Measurements from ENCODE around the gene N4BP2L2. TPM values are rescaled to one million over a fixed set of nuclear protein-coding genes. Genes with fewer than 3 reads are reported as not detected.

N4BP2L2 gene
- total RNA-seq, 1 donor from 2014 or later = 98.7 TPM

DNA sequence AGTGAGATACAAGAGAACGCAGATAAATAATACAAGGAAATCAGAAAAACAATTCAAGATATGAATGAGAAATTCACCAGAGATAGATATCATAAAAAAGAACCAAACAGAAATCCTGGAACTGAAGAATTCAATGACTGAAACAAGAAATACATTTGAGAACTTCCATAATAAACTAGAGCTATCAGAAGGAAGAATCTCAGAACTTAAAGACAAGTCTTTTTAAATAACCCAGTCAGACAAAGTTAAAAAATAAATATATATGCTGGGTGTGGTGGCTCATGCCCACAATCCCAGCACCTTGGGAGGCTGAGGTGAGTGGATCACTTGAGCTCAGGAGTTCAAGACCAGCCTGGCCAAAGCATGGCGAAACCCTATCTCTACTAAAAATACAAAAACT, 82.0 kb downstream of the N4BP2L2 start:
- DNase-seq = no peak

DNA sequence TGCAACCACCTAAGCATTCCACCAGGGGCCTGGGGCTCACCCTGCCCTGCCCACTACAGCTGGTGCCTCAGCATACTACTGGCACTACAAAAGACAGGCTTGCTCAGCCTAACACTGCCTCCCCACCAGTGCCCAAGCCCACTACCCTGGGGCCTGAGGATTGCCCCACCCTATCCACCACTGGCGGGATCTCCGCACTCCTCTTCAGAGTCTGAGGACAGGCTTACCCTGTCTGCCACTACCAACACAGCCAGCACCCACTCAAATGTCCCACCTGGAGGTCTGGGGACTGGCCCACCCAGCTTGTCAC, 83.0 kb downstream of the N4BP2L2 start:
- DNase-seq = no peak

DNA sequence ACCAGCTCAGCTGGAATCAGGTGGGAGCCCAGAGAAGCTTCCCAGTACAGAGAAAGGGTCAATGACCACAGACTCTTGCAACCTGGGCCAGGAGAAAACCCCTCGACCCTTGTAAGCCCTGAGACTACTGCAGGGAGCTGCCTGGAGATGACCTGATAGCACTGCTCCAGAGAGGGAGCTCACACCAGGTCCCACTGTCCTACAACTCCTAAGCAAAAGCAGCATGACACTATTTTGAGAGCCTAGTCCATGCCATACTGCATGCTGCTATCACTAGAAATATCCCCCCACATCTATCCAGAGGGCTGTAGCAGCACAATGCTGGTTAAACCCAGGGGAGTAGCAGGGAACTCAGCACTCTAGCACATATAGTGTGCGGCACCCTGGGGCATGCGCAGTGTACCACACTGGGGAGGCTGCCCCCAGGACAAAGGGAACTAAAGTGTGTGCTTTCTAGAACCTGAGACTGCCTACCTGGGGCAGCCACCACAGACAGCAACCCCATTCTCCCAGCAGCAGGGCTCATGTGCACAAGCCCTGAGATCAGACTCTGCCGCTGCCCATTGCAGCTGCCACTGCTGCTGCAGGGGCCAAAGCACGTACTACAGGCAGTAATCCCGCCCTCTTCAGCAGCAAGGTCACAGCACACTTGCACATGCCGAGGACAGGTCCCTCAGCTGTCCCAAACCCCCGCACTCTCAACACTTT, 83.6 kb downstream of the N4BP2L2 start:
- no peak for DNase-seq

DNA sequence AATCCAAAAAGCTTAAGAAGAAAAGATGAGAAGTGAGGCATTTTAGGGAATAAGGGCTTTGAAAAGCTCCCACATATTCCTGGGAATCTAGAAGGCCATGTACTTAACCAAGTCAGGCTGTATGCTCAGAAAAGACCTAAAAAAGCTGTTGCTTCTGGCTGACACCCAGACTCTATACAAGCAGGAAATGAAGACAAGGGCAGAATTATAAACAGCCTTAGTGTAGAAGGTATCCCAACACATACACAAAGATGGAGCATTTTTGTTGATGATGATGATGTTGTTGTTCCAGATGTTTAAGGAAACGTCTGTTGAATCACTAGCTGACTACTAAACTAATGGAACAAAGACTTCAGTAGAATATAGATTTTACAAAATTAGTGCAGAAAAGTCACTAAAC, 84.6 kb downstream of the N4BP2L2 start:
- DNase-seq = peak; percentile 25

DNA sequence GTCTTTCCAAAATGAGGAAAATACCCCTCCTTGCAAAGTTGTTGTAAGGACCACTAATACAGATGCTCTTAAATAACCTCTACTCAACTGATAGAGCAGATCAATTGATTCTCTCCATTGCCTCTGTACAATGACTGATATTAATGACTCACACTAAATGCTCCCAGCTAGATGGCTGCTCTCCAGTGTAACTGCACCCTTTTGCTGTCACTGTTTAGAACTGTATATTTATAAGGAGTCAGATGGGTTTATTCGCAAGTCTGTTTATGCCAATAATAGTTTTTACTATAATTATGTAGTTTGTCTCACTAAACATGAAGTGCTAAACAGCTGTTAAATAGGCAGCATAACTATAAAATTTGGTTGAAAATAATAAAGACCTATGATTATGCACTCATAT, 89.6 kb downstream of the N4BP2L2 start:
- DNase-seq = no peak

DNA sequence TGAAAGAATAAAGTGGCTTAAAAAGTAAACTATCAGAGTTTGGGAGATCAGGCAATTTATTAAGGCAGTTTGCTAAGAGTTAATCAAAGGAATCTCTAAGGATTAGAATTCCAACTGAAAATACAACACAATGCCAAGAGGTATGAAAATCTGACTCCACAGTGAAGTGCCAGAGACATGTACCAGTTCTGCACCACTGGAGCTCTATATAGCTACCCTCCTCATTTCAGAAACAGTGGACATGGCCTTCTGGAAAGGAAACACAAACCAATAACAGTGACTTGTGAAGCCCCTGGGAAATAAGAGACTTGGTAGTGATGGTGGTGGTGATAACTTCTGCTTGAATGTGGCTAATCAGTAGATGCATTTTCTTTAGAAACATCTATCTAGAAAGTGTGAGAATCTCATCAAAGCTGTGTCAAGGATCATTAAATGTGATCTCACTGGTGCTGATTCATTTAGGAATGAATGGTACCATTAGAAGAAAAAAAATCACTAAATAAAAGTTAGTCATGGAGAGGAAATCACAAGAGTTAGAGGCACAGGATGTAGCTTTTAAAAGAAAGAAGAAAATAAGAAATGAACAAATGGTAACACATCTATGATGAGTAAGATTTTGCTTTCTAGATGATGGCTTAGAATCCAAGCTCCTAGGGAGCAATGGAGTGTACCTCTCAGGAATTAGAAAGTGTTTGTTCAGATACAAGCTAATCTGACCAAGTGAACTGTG, 90.5 kb downstream of the N4BP2L2 start:
- no peak for DNase-seq

DNA sequence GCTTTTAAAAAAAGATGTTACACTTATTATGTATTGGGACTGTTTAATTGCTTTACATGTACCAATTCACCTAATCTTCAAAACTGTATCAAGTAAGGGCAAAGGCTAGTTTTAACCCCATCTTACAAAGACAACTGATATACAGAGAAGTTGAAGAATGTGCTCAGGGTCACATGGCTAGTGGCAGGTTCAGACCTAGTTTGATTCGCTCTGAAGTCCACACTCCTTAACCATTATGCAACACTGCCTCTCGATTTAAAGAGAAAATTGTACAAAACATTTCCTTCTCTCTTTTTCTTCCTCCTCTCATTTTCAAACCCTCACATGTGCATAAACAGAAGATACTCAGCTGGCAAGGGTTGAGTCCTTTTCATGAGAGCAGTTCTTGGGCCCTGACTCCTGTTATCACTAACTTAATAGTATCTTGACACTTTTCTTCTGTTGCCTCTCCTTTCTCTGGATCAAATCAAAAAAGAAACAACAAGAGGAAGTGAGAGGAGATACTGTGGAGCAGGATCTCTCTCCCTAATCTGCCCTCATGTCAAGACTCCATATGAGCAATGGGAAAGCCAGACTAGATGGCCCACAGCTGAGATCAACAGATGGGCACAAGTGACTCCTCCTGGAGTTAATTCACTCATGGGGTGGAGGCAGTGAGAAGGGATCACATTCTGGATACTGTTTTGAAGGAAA, 91.7 kb downstream of the N4BP2L2 start:
- no peak for DNase-seq

DNA sequence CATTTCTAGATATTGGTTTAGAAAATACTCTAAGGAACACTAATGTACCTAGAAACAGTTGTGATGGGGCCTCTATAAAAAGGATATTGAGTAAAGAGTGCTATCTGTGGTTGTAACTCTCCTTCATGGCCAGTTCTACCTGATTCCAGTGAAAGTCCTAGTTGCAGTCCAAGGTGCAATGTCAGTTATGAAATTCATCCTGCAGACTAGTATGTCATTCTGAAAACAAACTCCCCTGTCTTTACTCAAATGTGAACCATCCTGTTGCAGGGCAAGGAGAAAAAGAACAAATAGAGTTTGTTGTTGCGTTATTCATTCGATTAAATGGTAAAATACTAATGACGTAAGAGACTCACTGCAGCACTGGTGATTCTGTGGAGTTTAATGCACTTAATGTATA, 92.4 kb downstream of the N4BP2L2 start:
- no peak for DNase-seq

DNA sequence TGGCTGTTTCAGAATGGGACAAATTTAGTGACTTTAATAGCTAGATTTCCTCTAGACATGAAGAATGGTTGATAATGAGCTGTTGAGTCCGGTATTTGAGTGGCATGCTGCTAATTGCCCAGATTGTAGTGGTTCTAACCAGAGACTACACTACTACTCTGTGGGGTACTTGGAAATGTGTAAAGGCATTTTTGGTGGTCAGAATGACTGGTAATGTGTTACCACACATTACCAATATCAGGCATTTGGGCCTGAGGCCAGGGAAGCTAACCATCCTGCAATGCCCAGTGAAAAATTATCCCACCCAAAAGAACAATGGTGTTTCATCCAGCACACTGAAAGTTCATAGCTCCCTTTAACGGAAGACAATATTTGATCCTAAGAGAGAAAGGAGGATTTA, 93.1 kb downstream of the N4BP2L2 start:
- DNase-seq = no peak

DNA sequence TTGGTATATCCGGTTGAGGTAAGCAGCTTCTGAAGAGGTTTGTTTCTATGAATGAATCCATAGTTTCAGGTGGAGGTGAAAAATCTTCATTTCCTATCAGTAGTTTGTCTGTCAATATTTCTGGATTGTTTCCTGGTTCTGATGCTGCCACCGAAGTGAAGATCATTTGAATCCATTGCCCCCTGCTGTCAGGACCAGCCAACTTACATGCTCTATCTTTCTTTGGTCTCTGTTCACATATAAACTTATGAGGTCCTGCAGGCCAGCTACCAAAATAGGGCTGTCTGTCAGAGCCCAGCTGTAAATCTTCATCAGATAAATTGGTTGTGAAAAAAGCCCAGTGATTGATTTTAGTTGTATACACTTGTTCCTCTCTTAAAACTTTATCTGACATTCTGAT, 95.5 kb downstream of the N4BP2L2 start:
- DNase-seq = peak; percentile 62

DNA sequence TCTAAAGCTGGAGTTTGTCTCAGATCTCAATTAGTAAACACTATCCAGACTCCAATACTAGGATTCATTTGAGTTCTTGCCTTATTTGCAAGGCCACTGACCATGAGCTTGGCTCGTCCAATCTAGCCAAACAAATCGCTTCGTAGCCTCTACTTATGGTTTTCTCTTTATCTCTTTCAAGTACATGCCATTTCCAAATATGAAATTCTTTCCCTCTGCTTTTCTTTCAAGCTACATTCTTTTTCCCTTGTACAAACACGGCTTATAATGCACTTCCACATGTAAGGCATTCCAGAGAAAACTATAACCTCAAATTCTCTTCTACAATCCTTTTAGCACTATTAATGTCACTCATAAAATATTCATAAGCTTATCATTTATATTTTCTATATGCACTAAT, 99.7 kb downstream of the N4BP2L2 start:
- no peak for DNase-seq

DNA sequence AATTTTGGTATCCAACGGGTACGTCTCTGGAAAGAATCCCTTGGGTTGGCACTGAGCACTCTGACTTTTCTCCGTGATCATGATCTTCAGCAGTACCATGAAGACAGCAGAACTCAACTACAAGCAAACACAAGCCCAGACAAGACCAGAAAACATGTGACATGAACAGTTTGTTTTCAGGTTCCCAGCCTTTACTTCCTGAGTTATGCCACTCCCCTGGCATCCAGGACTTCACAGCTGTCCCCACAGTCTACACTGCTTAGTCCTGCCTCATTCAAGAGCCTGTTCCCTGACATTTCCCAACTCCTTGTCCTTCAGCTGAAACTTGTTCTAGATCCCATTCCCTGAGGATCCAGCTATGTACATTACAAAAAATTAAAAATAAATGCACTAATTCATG, 105.7 kb downstream of the N4BP2L2 start:
- DNase-seq = no peak

DNA sequence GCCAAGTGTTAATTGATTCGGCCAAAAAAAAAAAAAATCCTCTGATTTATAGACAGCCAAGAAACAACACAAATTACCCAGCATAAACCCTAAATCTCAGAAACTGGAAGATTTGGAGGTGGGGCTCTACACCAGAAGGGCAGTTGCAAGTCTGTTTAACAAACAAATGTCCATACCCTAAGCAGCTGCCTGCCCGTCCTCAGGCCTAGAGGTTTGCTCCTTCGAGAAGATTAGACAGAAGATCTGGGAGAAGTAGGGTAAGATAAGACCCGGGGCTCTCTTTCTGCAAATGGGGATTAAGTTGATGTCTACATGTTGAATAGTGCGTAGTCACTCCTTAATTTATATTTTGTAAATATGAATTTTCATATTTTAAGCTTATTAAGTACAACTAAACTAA, 107.2 kb downstream of the N4BP2L2 start:
- DNase-seq = no peak

DNA sequence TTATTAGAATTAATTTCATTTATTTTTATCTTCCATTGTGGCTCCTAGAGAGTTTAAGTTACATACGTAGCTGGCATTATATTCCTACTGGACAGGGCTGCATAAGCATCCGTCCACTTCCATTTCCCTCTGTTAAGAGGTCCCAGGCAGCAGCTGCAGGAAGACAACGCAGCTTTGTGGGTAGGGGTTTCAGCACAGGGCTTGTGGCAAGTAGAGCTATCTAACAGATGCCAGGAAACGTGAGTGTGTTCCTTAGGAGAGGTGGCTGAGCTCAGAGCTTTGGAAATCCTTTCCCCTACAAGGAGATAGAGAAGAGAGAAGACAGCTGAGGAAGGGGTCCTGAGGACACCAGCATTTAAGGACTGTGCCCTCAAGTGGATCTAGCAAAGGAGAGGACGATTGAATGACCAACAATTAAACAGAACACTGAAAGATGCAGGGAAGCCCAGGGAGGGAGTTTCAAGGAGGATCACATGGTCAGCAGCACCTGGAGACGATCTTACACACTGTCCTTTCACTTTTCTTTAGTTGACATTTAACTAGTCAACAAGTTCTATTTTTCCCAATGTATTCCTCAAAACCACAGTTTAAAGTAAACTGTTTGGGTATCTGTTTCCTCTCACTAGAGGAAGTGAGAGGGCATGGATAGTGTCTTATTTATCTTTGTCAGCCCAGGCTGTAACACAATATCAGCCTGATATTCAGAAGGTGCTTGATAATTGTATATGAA, 108.4 kb downstream of the N4BP2L2 start:
- no peak for DNase-seq

DNA sequence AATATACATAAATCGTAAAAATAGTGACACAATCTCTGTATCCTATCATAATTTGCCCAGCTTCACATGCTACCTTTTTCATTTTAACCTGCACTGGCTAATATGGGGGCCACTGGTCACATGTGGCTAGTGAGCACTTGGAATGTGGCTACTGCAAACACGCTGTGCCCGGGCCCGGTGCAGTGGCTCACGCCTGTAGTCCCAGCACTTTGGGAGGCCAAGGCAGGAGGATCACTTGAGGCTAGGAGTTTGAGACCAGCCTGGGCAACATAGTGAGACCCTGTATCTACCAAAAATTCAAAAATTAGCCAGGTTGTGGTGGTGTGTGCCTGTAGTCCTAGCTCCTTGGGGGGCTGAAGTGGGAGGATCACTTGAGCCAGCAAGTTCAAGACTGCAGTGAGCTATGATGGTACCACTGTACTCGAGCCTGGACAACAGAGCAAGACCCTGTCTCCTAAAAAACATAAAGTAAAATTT, 109.1 kb downstream of the N4BP2L2 start:
- no peak for DNase-seq

DNA sequence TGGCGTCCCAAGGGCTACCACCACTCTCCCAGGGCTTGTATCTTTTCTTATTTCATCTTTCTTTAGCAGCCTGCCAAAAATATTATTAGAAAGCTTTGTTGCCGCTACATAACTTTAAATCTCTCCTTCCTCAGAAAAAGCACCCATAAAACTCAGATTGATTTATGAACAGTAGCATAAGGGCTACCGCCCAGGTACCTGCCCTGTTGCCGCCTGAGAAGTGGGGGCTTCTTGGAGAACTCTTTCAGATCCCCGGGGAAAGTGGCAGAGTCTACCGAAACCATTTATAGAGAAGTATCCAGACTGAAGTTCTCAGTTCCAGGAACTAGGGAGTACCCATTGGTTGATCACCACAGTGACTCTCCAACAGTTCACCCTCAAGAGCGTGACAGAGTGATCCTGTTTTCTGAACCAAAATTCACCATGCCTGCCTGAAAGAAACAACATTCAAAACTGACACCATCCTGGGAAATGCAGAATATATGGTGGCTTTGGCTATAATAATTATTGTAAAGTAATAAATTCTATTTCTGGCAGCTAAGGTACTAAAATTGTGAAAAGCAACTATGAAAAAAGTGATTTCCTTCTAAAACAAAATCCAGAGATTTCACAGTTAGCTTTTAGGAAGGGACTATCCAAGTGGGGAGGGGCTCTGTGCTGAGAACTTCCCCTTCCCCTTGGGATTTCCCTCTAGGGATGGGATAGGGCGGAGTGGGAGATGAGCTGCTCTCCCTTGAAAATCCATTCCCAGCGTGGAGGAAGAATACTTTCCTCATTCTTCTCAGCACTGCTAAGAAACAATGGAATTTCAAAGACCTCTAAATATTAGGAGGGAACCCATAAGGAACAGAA, 109.8 kb downstream of the N4BP2L2 start:
- no peak for DNase-seq

DNA sequence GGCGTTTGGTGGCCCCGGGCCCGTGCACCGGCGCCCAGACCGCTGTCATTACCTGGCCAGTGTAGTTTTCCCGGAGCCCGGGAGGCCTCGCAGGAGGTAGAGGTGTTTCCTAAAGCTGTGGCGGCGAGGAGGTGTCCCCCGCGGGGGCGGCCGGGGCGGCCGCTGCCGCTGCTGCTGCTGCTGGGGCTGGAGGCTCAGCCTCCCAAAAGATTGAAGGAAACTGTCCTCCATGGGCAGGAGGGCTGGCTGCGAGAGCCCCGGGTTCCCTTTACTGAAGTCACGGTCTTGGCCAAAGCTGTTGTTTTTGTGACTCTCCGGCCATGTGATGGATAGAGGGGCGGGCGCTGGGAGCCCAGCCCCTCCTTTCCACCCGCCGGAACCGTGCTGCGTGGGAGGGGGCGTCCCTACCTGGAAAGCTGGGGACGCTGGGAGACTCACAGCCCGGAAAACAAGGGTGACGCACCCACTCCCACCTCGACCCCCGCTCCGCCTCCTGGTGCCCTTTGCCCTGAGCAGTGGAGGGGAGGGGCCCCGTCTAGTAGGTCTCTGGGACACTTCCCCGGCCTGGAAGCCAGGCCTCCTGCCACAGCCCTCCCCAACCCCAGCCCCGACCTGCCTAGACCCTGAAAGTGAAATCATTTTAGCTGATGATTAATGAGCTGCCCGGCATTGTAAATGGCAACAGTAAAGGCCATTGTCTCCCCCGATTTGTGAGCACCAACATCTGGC, 110.6 kb downstream of the N4BP2L2 start, which contains the start of gene N4BP2L1:
Gene N4BP2L1, minus strand, starts transcription at position 279 of the 729 bp plus-strand sequence. Its CDS starts 48 bp downstream, at position 231.
- peak; percentile 63 for DNase-seq

DNA sequence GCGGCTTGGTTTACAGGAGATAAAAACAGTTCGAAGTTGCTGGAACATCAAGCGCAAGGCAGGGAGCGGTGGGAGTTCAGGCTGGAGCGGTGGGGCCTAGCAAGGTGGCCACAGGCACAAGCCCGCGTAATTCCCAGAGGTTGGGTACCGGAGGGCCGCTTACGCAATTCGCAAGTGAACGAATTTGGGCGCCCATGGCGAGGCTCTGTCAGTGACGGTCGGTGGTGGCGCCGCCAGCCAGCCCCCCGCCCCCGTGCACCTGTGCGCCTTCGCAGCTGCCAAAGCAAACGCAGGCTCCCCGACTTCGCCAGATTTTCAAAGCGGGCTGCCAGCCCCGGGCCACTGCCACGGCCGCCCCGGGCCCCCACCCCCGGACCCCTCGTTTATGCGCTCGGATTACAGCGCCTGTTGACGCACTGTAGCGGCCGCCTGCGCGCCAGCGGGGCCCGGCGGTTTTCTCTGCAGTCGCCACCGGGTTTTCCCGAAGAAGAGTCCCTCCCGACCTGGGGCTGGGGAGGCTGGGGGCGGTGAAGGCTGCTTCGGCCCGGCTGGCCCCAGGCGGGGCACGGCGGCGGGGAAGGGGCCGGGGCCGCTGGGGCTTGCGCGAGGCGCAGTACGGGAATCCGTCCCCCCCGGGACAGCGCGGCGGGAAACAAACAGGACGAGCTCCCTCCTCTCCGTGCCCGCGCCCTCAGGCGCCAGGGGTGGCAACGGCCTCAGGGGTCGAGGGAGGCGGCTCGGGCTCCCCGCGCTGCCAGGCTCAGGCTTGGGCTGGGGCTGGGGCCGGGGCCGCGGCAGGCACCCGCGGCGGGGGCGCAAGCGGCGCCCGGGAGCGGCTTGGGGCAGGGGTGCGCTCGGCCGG, 111.4 kb downstream of the N4BP2L2 start:
- DNase-seq = peak; percentile 36

DNA sequence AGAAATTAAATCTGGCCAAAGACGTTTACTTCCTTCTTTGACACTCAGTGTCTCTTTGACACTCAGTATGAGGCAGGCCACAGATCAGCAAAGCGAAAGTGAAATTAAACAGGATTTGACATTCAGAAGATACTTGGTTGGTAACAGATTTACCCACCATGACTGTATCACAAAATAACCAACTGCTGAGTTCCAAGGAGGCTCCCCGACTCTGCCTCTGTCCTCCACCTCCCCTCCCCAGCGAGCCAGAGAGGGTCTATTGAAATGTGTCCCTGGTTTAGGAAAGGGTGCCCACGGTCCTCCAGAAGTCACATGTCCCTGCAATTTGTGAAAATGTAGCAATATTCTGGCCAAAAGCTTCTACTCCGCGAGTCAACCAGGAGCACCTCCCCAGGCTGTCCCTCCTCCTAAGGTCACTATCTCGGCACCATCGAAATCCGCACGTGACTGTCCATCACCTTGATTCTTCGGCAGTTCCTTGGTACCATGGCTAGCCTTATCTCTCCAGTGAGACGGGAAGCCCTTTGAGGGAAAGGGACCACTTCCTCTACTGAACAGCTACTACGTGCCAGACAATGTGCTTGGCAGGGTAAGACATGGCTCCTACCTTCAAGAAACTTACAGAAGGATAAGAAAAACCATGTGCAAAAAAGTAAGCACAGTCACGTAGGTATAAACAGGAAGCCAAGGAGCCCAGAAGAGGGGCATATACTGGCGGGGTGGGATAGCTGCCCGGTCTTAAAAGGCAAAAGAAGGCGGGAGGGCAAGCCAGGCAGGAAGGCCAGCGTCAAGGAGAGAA, 112.2 kb downstream of the N4BP2L2 start:
- DNase-seq = peak; percentile 11

Measured in dermis blood vessel endothelial cell (primary cell).